NCI-H2107 (cell line): Measurements from ENCODE around the gene SLC6A20.

ENCODE experiments used
- DNase-seq: peaks from one replicate; lab custom pipeline; 2025; lab: John Stamatoyannopoulos, UW

Gene SLC6A20

GRCh38 chr3:45716790-45717336, 79.5 kb downstream of the SLC6A20 start:
- no peak for DNase-seq

GRCh38 chr3:45715945-45716344, 80.4 kb downstream of the SLC6A20 start:
- DNase-seq = no peak

GRCh38 chr3:45712434-45713110, 83.8 kb downstream of the SLC6A20 start:
- DNase-seq = no peak

- no peak for DNase-seq
These were observed 84.4 kb downstream of the SLC6A20 start for GRCh38 chr3:45711931-45712330.

GRCh38 chr3:45705839-45706808, 90.2 kb downstream of the SLC6A20 start:
- no peak for DNase-seq
